HG02763 (cell line): Measurements from ENCODE around the gene ARHGAP26.

Experiments
- ATAC-seq: cut with Tn5 transposase; IDR thresholded peaks from one replicate; pipeline ENCODE4 v1.9.1; 2021; ENCODE audit warnings: mild to moderate bottlenecking, moderate library complexity; ENCODE audit not compliant: unreplicated experiment

ARHGAP26 gene

GRCh38 chr5:142871363-142872193 lies 101.4 kb downstream of the ARHGAP26 start:
- no peak for ATAC-seq

- ATAC-seq: no peak
These were observed 102.0 kb downstream of the ARHGAP26 start for GRCh38 chr5:142872217-142872616.

DNA sequence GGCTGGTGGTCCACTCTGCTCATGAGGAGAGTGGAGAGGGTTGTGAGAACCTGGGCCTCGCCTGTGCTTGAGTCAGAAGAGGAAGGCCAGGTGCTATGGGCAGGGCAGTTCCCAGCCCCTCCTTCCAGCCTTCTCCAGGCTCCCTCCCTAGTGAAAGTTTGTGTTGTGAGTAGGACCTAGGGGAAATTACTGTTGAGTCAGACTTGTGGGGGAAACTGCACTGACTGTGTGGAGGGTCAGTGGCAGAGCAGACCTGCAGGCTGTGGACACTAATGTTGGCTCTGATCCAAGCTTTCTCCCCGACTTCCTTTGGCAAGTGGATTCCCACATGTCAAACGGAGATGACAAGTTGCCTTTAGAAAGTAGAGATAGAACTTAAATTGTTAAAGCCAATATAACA lies 102.6 kb downstream of the ARHGAP26 start:
- no peak for ATAC-seq

GRCh38 chr5:142873831-142874230 lies 103.7 kb downstream of the ARHGAP26 start:
- ATAC-seq: no peak

GRCh38 chr5:142874540-142874939 lies 104.4 kb downstream of the ARHGAP26 start:
- ATAC-seq: no peak

DNA sequence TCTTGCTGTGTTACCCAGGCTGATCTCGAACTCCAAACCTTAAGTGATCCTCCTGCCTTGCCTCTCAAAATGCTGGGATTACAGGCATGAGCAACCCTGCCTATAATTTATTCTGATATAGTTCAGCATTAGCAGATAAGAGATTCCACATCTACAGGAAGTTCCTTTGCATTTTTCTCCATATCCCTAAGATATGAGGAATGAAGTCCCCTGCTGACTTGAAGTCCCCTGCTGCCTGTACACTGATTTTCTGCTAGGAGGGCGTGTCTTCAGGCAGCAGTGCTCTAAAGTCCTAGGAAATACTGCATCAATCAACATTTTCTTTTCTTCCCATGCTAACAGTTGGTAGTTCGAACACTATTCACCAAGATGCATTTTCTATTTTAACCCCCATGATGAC lies 105.8 kb downstream of the ARHGAP26 start:
- ATAC-seq: no peak

DNA sequence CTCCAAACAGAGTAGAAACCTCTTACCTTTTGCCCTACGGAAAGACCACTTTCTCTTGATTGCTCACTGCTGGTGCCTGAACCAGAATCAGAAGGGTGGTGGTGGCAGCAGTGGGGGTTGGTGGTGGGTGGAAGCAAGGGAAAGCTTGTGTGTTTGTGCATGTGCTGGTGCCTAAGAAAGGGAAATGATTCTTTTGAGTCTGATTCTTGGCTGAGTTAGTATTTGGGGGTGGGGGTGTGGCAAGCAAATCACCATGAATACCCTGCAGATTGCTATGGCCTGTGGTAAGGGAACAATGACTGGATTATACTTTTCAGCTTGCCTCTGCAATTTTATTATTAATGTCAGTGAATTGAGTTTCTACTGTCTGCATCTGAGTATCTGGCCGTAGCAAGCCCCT lies 106.6 kb downstream of the ARHGAP26 start:
- no peak for ATAC-seq

GRCh38 chr5:142878111-142878510 lies 107.9 kb downstream of the ARHGAP26 start:
- no peak for ATAC-seq

GRCh38 chr5:142878638-142879037 lies 108.5 kb downstream of the ARHGAP26 start:
- no peak for ATAC-seq

GRCh38 chr5:142881076-142881783 lies 111.1 kb downstream of the ARHGAP26 start:
- no peak for ATAC-seq

- ATAC-seq: no peak
These were observed 111.6 kb downstream of the ARHGAP26 start for GRCh38 chr5:142881784-142882126.

DNA sequence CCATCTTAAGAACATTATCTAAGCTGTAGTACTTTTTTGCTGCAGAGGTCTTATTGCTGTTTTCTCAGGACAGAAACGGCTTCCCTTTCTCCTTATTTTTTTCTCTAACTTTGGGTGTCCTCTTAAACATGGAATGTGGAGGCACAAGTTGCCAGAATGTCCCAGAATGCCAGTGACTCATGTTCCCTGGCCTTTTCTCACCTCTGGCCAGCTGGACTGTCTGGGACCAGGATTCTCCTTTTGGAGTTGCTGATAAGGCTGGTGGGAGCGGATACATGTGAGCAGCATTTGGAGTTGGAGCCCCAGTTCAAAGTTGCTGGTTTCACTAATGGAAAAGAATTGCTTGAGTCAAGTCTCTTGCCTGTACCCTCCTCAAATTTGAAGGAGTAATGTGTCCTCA lies 112.8 kb downstream of the ARHGAP26 start:
- ATAC-seq: no peak

DNA sequence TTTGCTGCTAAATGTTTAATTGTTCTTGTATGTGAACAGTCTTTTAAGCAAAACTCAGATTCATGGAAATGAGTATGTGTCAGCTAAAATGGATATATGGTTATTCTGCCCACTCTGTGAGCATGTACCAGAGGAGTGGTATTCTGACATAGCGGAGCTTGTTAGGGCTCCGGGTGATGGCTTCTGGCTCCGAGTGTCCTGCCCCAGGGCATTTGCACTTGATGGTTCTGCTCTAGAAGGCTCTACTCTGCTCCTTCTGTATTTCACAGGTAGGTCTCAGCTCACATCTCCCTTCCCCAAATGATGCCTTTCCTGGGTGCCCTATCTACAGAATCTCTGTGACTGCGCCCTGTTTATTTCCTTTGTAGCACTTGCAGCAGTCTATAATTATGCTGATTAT lies 113.3 kb downstream of the ARHGAP26 start:
- ATAC-seq: no peak

DNA sequence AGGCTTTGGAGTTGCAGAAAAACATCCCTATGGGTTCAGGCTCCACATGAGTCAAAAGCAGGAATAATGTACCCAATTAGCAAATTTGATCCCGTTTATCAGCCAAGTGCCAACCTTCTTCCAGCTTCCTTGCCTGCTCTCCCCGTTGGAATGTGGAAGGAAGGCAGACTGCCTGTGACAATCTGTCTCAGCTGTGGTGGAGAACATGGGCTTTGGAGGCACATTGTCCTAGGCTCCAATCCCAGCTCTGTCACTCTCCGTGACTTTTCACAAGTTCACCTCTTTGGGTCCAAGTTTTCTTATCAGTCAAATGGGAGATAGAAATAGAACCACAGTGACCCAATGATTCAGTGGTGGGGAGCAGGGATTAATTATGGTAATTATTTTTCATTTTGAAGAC lies 113.9 kb downstream of the ARHGAP26 start:
- ATAC-seq: no peak

GRCh38 chr5:142886211-142886610 lies 116.0 kb downstream of the ARHGAP26 start:
- ATAC-seq: no peak

DNA sequence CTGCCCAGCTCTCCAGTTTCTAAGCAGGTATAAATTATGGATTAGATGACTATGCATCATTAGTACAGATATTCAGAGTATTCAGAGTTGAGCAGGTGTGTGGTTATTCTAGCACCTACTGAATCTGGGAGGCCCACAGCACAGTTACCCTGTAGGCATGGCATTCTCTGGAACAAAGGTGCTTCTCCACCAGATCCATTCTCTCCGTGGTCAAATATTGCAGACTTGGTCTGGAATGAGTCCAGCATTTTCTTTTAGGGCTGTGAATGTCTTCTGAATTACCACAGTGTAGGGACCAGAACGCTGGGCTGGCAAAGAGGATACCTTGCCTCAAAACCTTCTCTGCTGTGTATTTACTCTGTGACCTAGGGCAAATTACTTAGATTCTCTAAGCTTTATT lies 116.8 kb downstream of the ARHGAP26 start:
- no peak for ATAC-seq

- no peak for ATAC-seq
These were observed 118.4 kb downstream of the ARHGAP26 start for GRCh38 chr5:142888469-142889085.

GRCh38 chr5:142892021-142892420 lies 121.8 kb downstream of the ARHGAP26 start:
- no peak for ATAC-seq

- ATAC-seq: no peak
These were observed 124.1 kb downstream of the ARHGAP26 start for GRCh38 chr5:142894315-142894714.

- ATAC-seq: no peak
These were observed 124.6 kb downstream of the ARHGAP26 start for GRCh38 chr5:142894749-142895148.

- ATAC-seq: no peak
These were observed 126.3 kb downstream of the ARHGAP26 start for GRCh38 chr5:142896325-142897007.
